ENCODE data around the gene NSUN7. TPM values are rescaled to one million over a fixed set of nuclear protein-coding genes. Genes with fewer than 3 reads are reported as not detected.
A peak's percentile ranks its signal among the peaks of the same experiment; 100 is the strongest.

Gene NSUN7
- total RNA-seq, 1 experiment from 2014 or later, result not detected

DNA sequence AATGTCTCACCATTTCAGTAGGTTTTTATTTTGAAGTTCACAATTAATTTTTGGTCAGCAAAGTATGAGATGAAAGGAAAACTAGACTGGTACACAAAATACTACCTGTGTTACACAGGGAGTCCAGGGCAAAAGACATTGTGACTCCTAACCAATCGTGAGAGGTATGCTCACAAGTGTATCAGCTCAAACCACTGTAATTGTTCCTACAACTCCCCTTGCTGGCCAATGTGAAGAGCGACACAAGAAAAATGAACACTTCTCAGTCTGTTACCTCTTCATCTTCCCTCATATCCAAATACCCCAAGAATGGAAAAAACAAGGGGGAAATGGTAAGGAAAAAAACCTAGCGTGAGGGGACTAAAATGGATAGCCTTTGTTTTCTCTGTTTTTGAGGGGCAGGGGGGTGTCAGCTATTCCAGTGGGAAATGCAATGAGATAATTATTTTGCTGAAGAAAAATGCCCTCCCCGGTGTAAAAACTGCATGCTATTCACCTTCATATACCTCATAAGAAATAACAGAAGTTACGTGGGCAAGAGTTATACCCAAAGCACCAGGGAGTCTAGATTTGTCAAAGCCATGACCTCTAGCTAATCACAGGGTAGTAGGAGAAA lies 30.6 kb upstream of the NSUN7 start:
- Histone ChIP-seq H4K20me1 (ENCODE audit: insufficient read depth, low read depth, low read length) (no peaks in the 10 kb centered on the region), H3K27ac (ENCODE audit: low read length) (no peak overlapping the region), H3K9me2 (replicated peaks; ENCODE audit: insufficient read depth, low read length) (no peaks in the 10 kb centered on the region), H3K4me1 (ENCODE audit: low read length) (no peaks in the 10 kb centered on the region), H2AFZ (ENCODE audit: low read length) (no peak overlapping the region), H3K36me3 (ENCODE audit: insufficient read depth, low read length) (no peaks in the 10 kb centered on the region), H3K9me3 (ENCODE audit: low read length) (no peaks in the 10 kb centered on the region), H3K9ac (ENCODE audit: low read length) (no peak overlapping the region), H3K27me3 (ENCODE audit: low read length) (no peaks in the 10 kb centered on the region), H3K4me3 (ENCODE audit: low read length) (no peak overlapping the region), H3K4me2 (ENCODE audit: low read depth, low read length, poor library complexity, severe bottlenecking) (no peak overlapping the region), H3K79me2 (ENCODE audit: low read length) (no peaks in the 10 kb centered on the region)
- peak; percentile 61 for DNase-seq

DNA sequence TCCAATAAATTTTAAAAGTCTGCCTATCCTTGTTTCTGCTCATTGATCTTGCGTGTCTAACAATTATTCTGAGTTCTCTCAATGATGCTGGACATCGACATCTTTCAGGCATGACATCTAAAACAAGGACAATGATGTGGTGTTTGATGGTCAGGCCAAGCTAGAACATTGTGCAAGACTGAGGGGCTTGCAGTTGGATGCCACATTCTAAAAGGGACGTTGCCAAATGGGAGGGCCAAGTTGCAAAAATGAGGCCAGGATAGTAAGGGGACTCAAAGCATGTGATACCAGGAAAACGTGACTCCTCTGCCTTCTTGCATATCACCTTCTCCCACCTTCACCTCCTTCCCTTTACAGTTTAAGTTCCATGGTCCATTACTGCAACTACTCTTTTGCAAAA lies 29.4 kb upstream of the NSUN7 start:
- no peak overlapping the region for H3K4me3 ChIP-seq (ENCODE audit: low read length)
- H3K27me3 ChIP-seq (ENCODE audit: low read length), result no peaks in the 10 kb centered on the region
- H3K4me2 ChIP-seq (ENCODE audit: low read depth, low read length, poor library complexity, severe bottlenecking), result no peak overlapping the region
- no peaks in the 10 kb centered on the region for H3K9me3 ChIP-seq (ENCODE audit: low read length)
- no peak overlapping the region for H3K27ac ChIP-seq (ENCODE audit: low read length)
- no peaks in the 10 kb centered on the region for H4K20me1 ChIP-seq (ENCODE audit: insufficient read depth, low read depth, low read length)
- H3K9ac ChIP-seq (ENCODE audit: low read length), result no peak overlapping the region
- H2AFZ ChIP-seq (ENCODE audit: low read length), result no peak overlapping the region
- no peak for DNase-seq
- H3K36me3 ChIP-seq (ENCODE audit: insufficient read depth, low read length), result no peaks in the 10 kb centered on the region
- H3K79me2 ChIP-seq (ENCODE audit: low read length), result no peaks in the 10 kb centered on the region
- H3K4me1 ChIP-seq (ENCODE audit: low read length), result no peaks in the 10 kb centered on the region
- H3K9me2 ChIP-seq (replicated peaks; ENCODE audit: insufficient read depth, low read length), result no peaks in the 10 kb centered on the region

DNA sequence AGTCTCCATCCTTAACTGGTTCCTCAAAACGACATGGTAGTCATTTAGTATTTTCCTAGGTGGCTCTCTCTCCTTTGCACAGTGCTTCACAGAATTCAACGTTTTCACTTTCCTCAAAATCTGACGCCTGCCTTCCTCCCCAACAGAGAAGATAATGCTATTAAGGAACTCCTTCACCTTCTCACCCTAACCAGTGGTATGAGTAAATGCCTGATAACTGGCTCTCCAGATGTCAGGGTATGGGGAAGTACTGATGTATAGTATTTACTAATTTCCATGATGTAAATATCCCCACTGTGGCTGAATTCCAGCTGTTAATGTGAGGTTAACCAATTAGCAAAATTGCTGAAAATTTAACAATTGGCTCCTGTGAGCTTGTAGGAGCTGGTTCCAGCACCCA lies 28.8 kb upstream of the NSUN7 start:
- Histone ChIP-seq H3K9me2 (replicated peaks; ENCODE audit: insufficient read depth, low read length) (no peaks in the 10 kb centered on the region), H3K9me3 (ENCODE audit: low read length) (no peaks in the 10 kb centered on the region), H3K27ac (ENCODE audit: low read length) (no peak overlapping the region), H3K27me3 (ENCODE audit: low read length) (no peaks in the 10 kb centered on the region), H3K4me2 (ENCODE audit: low read depth, low read length, poor library complexity, severe bottlenecking) (no peak overlapping the region), H3K79me2 (ENCODE audit: low read length) (no peaks in the 10 kb centered on the region), H3K4me3 (ENCODE audit: low read length) (no peak overlapping the region), H3K9ac (ENCODE audit: low read length) (no peak overlapping the region), H4K20me1 (ENCODE audit: insufficient read depth, low read depth, low read length) (no peaks in the 10 kb centered on the region), H3K36me3 (ENCODE audit: insufficient read depth, low read length) (no peaks in the 10 kb centered on the region), H3K4me1 (ENCODE audit: low read length) (no peaks in the 10 kb centered on the region), H2AFZ (ENCODE audit: low read length) (no peak overlapping the region)
- no peak for DNase-seq

DNA sequence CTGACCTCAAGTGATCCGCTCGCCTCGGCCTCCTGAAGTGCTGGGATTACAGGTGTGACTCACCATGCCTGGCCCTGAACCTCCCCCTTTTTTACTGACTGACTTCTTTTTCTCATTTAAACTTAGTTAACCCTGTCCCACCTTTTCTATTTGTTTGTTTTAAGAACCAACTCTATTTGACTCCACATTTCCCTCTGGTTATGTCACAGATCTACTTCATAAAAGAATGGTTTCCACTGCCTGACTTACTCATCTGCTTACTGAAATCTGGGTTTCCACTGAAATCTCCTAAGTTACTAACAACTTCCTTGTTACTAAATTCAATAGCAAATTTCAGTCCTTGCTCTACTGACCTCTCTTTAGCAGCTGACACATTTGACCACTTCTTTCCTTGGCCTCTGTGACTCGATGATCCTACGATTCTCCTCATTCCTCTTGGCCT lies 28.0 kb upstream of the NSUN7 start:
- Histone ChIP-seq H3K9me2 (replicated peaks; ENCODE audit: insufficient read depth, low read length) (no peaks in the 10 kb centered on the region), H3K4me3 (ENCODE audit: low read length) (no peak overlapping the region), H3K4me2 (ENCODE audit: low read depth, low read length, poor library complexity, severe bottlenecking) (no peak overlapping the region), H2AFZ (ENCODE audit: low read length) (no peak overlapping the region), H3K27me3 (ENCODE audit: low read length) (no peaks in the 10 kb centered on the region), H3K36me3 (ENCODE audit: insufficient read depth, low read length) (no peaks in the 10 kb centered on the region), H3K79me2 (ENCODE audit: low read length) (no peaks in the 10 kb centered on the region), H3K9me3 (ENCODE audit: low read length) (no peaks in the 10 kb centered on the region), H3K4me1 (ENCODE audit: low read length) (no peaks in the 10 kb centered on the region), H3K9ac (ENCODE audit: low read length) (no peak overlapping the region), H3K27ac (ENCODE audit: low read length) (no peak overlapping the region), H4K20me1 (ENCODE audit: insufficient read depth, low read depth, low read length) (no peaks in the 10 kb centered on the region)
- no peak for DNase-seq

DNA sequence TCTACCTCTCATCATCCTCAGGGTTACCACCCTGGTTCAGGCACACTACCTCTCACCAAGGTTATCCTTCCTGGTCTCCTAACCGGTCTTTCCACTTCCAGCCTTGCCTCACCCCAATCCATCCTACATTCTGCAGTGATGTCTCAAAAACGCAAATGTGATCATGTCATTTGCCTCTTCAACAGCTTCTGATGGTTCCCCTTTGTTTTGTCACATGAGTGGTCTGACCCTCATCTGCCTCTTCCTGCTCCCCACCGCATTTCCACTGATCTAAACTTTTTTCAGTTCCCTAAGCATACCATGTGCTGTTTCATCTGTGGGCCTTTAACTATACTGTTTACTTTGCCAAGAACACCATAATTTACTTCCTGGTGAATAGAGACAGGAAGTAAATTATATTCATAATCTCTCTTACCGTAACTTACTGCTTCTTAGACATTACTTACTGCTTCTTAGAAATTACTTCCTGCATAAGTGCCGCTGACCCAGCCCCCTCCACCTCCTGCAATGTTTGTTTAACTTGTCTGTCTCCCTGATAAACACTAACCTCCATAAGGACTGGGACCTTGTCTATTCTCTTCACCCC lies 27.1 kb upstream of the NSUN7 start:
- Histone ChIP-seq H3K27ac (ENCODE audit: low read length) (no peak overlapping the region), H3K4me2 (ENCODE audit: low read depth, low read length, poor library complexity, severe bottlenecking) (no peak overlapping the region), H3K9ac (ENCODE audit: low read length) (no peak overlapping the region), H3K27me3 (ENCODE audit: low read length) (no peaks in the 10 kb centered on the region), H3K4me1 (ENCODE audit: low read length) (no peaks in the 10 kb centered on the region), H3K9me3 (ENCODE audit: low read length) (no peaks in the 10 kb centered on the region), H3K4me3 (ENCODE audit: low read length) (no peak overlapping the region), H2AFZ (ENCODE audit: low read length) (no peak overlapping the region), H3K9me2 (replicated peaks; ENCODE audit: insufficient read depth, low read length) (no peaks in the 10 kb centered on the region), H4K20me1 (ENCODE audit: insufficient read depth, low read depth, low read length) (no peaks in the 10 kb centered on the region), H3K79me2 (ENCODE audit: low read length) (no peaks in the 10 kb centered on the region), H3K36me3 (ENCODE audit: insufficient read depth, low read length) (no peaks in the 10 kb centered on the region)
- no peak for DNase-seq

DNA sequence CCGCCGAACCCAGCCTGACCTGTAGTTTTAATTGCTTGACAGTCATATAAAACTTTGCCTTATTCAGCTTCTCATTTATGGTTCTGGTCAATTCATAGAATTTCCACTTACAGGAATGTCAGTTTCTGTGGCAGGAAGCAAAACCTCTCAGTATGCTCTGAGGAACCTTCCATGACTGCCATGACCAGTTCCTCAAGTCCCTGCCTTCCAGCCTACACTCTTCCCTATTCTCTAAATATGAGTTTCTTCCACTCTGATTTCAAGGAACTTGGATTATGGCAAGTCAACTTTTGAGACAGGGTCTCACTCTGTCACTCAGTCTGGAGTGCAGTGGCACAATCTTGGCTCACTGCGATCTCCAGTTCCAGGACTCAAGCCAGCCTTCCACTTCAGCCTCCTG lies 26.0 kb upstream of the NSUN7 start:
- no peaks in the 10 kb centered on the region for H3K36me3 ChIP-seq (ENCODE audit: insufficient read depth, low read length)
- no peaks in the 10 kb centered on the region for H3K27me3 ChIP-seq (ENCODE audit: low read length)
- H3K9ac ChIP-seq (ENCODE audit: low read length), result no peak overlapping the region
- DNase-seq, result no peak
- no peak overlapping the region for H3K4me2 ChIP-seq (ENCODE audit: low read depth, low read length, poor library complexity, severe bottlenecking)
- H3K4me3 ChIP-seq (ENCODE audit: low read length), result no peak overlapping the region
- H3K27ac ChIP-seq (ENCODE audit: low read length), result no peak overlapping the region
- no peaks in the 10 kb centered on the region for H3K79me2 ChIP-seq (ENCODE audit: low read length)
- no peaks in the 10 kb centered on the region for H4K20me1 ChIP-seq (ENCODE audit: insufficient read depth, low read depth, low read length)
- no peaks in the 10 kb centered on the region for H3K9me2 ChIP-seq (replicated peaks; ENCODE audit: insufficient read depth, low read length)
- H2AFZ ChIP-seq (ENCODE audit: low read length), result no peak overlapping the region
- no peaks in the 10 kb centered on the region for H3K9me3 ChIP-seq (ENCODE audit: low read length)
- H3K4me1 ChIP-seq (ENCODE audit: low read length), result no peaks in the 10 kb centered on the region

DNA sequence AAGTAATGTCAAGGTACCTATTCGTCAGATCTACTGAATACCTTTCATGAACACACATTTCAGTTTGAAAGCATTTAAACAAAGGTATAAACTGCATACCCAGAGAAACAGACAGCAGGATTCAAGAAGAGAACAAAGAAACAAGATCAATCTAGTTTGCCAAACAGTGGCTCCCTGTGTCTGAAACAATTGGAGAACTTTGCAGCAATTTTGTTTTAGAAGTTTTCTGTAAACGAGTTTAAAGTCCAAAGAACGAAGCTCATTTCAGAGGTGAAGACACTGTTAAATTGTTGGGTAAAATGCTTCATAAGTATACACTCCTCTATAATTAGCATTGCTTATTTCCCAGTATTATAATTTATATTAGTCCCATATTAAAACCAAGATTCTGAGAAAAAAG lies 21.4 kb upstream of the NSUN7 start:
- Histone ChIP-seq H3K79me2 (ENCODE audit: low read length) (no peaks in the 10 kb centered on the region), H3K4me3 (ENCODE audit: low read length) (no peak overlapping the region), H3K27ac (ENCODE audit: low read length) (no peak overlapping the region), H3K9me2 (replicated peaks; ENCODE audit: insufficient read depth, low read length) (no peaks in the 10 kb centered on the region), H3K4me2 (ENCODE audit: low read depth, low read length, poor library complexity, severe bottlenecking) (no peak overlapping the region), H3K9me3 (ENCODE audit: low read length) (no peaks in the 10 kb centered on the region), H3K9ac (ENCODE audit: low read length) (no peak overlapping the region), H4K20me1 (ENCODE audit: insufficient read depth, low read depth, low read length) (no peaks in the 10 kb centered on the region), H3K27me3 (ENCODE audit: low read length) (no peaks in the 10 kb centered on the region), H3K36me3 (ENCODE audit: insufficient read depth, low read length) (no peaks in the 10 kb centered on the region), H3K4me1 (ENCODE audit: low read length) (no peaks in the 10 kb centered on the region), H2AFZ (ENCODE audit: low read length) (no peak overlapping the region)
- no peak for DNase-seq

DNA sequence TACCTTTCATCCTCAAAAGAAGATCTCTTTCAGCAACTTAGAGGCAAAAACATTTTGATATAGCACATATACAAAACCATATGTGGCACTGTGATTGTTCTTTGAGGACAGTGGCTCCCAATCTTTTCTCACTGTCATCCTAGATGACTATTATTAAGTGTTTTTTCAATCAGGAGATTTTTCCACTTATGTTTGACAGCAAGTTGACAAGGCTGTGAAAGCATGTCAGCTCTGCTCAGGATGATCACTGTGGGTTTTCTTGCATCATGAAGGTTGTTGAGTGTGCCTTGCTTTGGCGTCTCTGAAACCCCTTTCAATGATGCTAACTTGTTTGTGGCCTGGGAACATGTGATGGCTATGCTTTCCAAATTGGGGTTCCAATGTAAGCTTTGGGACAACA lies 20.2 kb upstream of the NSUN7 start:
- Histone ChIP-seq H3K4me3 (ENCODE audit: low read length) (no peak overlapping the region), H3K9me2 (replicated peaks; ENCODE audit: insufficient read depth, low read length) (no peaks in the 10 kb centered on the region), H3K27me3 (ENCODE audit: low read length) (no peaks in the 10 kb centered on the region), H3K9ac (ENCODE audit: low read length) (no peak overlapping the region), H4K20me1 (ENCODE audit: insufficient read depth, low read depth, low read length) (no peaks in the 10 kb centered on the region), H2AFZ (ENCODE audit: low read length) (no peak overlapping the region), H3K27ac (ENCODE audit: low read length) (no peak overlapping the region), H3K4me1 (ENCODE audit: low read length) (no peaks in the 10 kb centered on the region), H3K79me2 (ENCODE audit: low read length) (no peaks in the 10 kb centered on the region), H3K4me2 (ENCODE audit: low read depth, low read length, poor library complexity, severe bottlenecking) (no peak overlapping the region), H3K36me3 (ENCODE audit: insufficient read depth, low read length) (no peaks in the 10 kb centered on the region), H3K9me3 (ENCODE audit: low read length) (no peaks in the 10 kb centered on the region)
- DNase-seq, result no peak
